GM12891 (cell line): ENCODE results near the gene ZDHHC11B.

Experiments used
- POLR2A ChIP-seq: IDR thresholded peaks from 2 replicates; pipeline ENCODE4 v1.6.1; 2011; ENCODE audit warnings: low read depth, low read length, control low read depth
- POLR2AphosphoS5 ChIP-seq: IDR thresholded peaks from 2 replicates; pipeline ENCODE4 v1.6.1; 2011; ENCODE audit warnings: low read depth, low read length, control low read depth
- TAF1 ChIP-seq: IDR thresholded peaks from 2 replicates; pipeline ENCODE4 v1.6.1; 2011; ENCODE audit warnings: low read depth, low read length, control low read depth

GRCh38 chr5:757931-758697 is 26.4 kb downstream of the ZDHHC11B start:
- TF ChIP-seq POLR2A (no peak), POLR2AphosphoS5 (no peak), TAF1 (no peak)
